Mesenchymal stem cell (in vitro differentiated cells and primary cell): Measurements from ENCODE around the gene ATG101.

Source experiments
- DNase-seq: peaks from one replicate; pipeline ENCODE4 v3.0.0-alpha.2; 2013
- H2AFZ ChIP-seq: one replicate; pipeline ENCODE4 v1.6.1; 2013; ENCODE audit warnings: low read depth, mild to moderate bottlenecking, control low read depth, inconsistent platforms, low read length, moderate library complexity
- H2AK5ac ChIP-seq: 2 replicates; pipeline ENCODE4 v1.6.1; 2013; ENCODE audit warnings: low read length, moderate library complexity, mild to moderate bottlenecking, inconsistent platforms; ENCODE audit not compliant: severe bottlenecking
- H2BK120ac ChIP-seq: one replicate; pipeline ENCODE4 v1.6.1; 2013; ENCODE audit warnings: low read depth, mild to moderate bottlenecking, inconsistent platforms, low read length, moderate library complexity
- H2BK12ac ChIP-seq, 2 experiments: one replicate each; pipeline ENCODE4 v1.6.1; 2013; ENCODE audit warnings: inconsistent platforms in 2 of 2, low read length in 2 of 2, mild to moderate bottlenecking in 2 of 2, moderate library complexity in 2 of 2, control low read depth in 1 of 2
- H2BK15ac ChIP-seq: one replicate; pipeline ENCODE4 v1.6.1; 2013; ENCODE audit warnings: mild to moderate bottlenecking, low read depth, inconsistent platforms; ENCODE audit not compliant: poor library complexity, severe bottlenecking
- H2BK5ac ChIP-seq: 2 replicates; pipeline ENCODE4 v1.6.1; 2013; ENCODE audit warnings: low read depth, mild to moderate bottlenecking, low read length, control low read depth, inconsistent platforms; ENCODE audit not compliant: poor library complexity, severe bottlenecking
- H3K14ac ChIP-seq, 2 experiments: one replicate each; pipeline ENCODE4 v1.6.1; 2013; ENCODE audit warnings: inconsistent platforms in 2 of 2, low read length in 2 of 2, control low read depth in 1 of 2, mild to moderate bottlenecking in 1 of 2, moderate library complexity in 1 of 2
- H3K18ac ChIP-seq, 2 experiments: one replicate each; pipeline ENCODE4 v1.6.1; 2013; ENCODE audit warnings: inconsistent platforms in 2 of 2, low read length in 2 of 2, control low read depth in 1 of 2, low read depth in 1 of 2, mild to moderate bottlenecking in 1 of 2
- H3K23ac ChIP-seq, 2 experiments: one replicate each; pipeline ENCODE4 v1.6.1; 2013; ENCODE audit warnings: inconsistent platforms in 2 of 2, low read length in 2 of 2, mild to moderate bottlenecking in 2 of 2, moderate library complexity in 2 of 2, control low read depth in 1 of 2
- H3K27ac ChIP-seq: 2 replicates; pipeline ENCODE4 v1.5.1; 2013; ENCODE audit warnings: mild to moderate bottlenecking, moderate library complexity, low read length, control low read depth, inconsistent platforms; ENCODE audit not compliant: poor library complexity, severe bottlenecking
- H3K27me3 ChIP-seq, 2 experiments: 2 replicates each; pipeline versions ENCODE4 v1.6.1 to v1.7.0; 2013; ENCODE audit warnings: low read length in 2 of 2, mild to moderate bottlenecking in 2 of 2, moderate library complexity in 2 of 2, control low read depth in 1 of 2, inconsistent platforms in 1 of 2; ENCODE audit not compliant: control insufficient read depth in 1 of 2, insufficient read depth in 1 of 2
- H3K36me3 ChIP-seq, 2 experiments: 2 replicates each; pipeline versions ENCODE4 v1.6.1 to v1.7.0; 2013; ENCODE audit warnings: low read length in 2 of 2, control low read depth in 1 of 2, inconsistent platforms in 1 of 2, low read depth in 1 of 2, mild to moderate bottlenecking in 1 of 2; ENCODE audit not compliant: insufficient read depth in 2 of 2, control insufficient read depth in 1 of 2
- H3K4ac ChIP-seq, 2 experiments: one replicate each; pipeline ENCODE4 v1.6.1; 2013; ENCODE audit warnings: inconsistent platforms in 2 of 2, low read length in 2 of 2, mild to moderate bottlenecking in 2 of 2, moderate library complexity in 2 of 2, control low read depth in 1 of 2, low read depth in 1 of 2
- H3K4me1 ChIP-seq: 2 replicates; pipeline ENCODE4 v1.6.1; 2013; ENCODE audit warnings: low read depth, low read length, control low read depth; ENCODE audit not compliant: control insufficient read depth, insufficient read depth
- H3K4me2 ChIP-seq: 2 replicates; pipeline ENCODE4 v1.6.1; 2013; ENCODE audit warnings: low read length, mild to moderate bottlenecking, inconsistent platforms; ENCODE audit not compliant: poor library complexity, severe bottlenecking
- H3K4me3 ChIP-seq, 2 experiments: 2 replicates each; pipeline versions ENCODE4 v1.5.1 to v1.7.0; 2013; ENCODE audit warnings: low read length in 2 of 2, mild to moderate bottlenecking in 2 of 2, control low read depth in 1 of 2, low read depth in 1 of 2; ENCODE audit not compliant: insufficient read depth in 1 of 2
- H3K79me1 ChIP-seq: replicated peaks from 2 replicates; pipeline ENCODE4 v1.6.1; 2013; ENCODE audit warnings: mild to moderate bottlenecking, control low read depth, low read length, inconsistent platforms; ENCODE audit not compliant: poor library complexity, severe bottlenecking
- H3K9ac ChIP-seq: 2 replicates; pipeline ENCODE4 v1.7.0; 2013; ENCODE audit warnings: mild to moderate bottlenecking, low read length, moderate library complexity
- H3K9me3 ChIP-seq: 2 replicates; pipeline ENCODE4 v1.7.0; 2013; ENCODE audit warnings: mild to moderate bottlenecking, low read length; ENCODE audit not compliant: control insufficient read depth
- H4K8ac ChIP-seq: one replicate; pipeline ENCODE4 v1.6.1; 2013; ENCODE audit warnings: inconsistent platforms, mild to moderate bottlenecking, low read length, moderate library complexity
- H4K91ac ChIP-seq: one replicate; pipeline ENCODE4 v1.6.1; 2013; ENCODE audit warnings: mild to moderate bottlenecking, low read length, inconsistent platforms
- WGBS: methylation state at CpG from one replicate; pipeline ENCODE4 v1.1.7; 2013; ENCODE audit warnings: mixed read lengths; 5-methylcytosine and 5-hydroxymethylcytosine counted together

The ATG101 gene

DNA sequence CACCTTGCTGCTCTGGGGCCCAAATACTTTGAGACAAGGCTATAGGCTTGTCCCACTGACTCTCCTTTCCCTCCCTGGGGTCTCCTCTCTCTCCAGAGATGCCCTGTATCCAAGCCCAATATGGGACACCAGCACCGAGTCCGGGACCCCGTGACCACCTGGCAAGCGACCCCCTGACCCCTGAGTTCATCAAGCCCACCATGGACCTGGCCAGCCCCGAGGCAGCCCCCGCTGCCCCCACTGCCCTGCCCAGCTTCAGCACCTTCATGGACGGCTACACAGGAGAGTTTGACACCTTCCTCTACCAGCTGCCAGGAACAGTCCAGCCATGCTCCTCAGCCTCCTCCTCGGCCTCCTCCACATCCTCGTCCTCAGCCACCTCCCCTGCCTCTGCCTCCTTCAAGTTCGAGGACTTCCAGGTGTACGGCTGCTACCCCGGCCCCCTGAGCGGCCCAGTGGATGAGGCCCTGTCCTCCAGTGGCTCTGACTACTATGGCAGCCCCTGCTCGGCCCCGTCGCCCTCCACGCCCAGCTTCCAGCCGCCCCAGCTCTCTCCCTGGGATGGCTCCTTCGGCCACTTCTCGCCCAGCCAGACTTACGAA lies 15.4 kb upstream of the ATG101 start:
- no peak overlapping the region for H3K23ac ChIP-seq
- no peak overlapping the region for H3K14ac ChIP-seq
- no peak overlapping the region for H2BK120ac ChIP-seq
- H3K4me1 ChIP-seq, result peaks cover 18% of the 10 kb centered on the region
- WGBS, result 92% methylated on average over 21 of the region's 21 CpGs
- H3K9ac ChIP-seq, result no peak overlapping the region
- H3K18ac ChIP-seq, result no peak overlapping the region
- no peak overlapping the region for H3K4me2 ChIP-seq
- no peak overlapping the region for H2BK12ac ChIP-seq
- no peak overlapping the region for H2AFZ ChIP-seq
- peak overlapping the region; percentile 37 for H2BK15ac ChIP-seq
- no peak overlapping the region for H2AK5ac ChIP-seq
- no peak overlapping the region for H4K8ac ChIP-seq
- H2BK5ac ChIP-seq, result no peak overlapping the region
- no peak overlapping the region for H3K4ac ChIP-seq
- no peaks in the 10 kb centered on the region for H3K27me3 ChIP-seq
- H3K79me1 ChIP-seq, result no peaks in the 10 kb centered on the region
- no peak overlapping the region for H3K4me3 ChIP-seq
- no peak overlapping the region for H3K27ac ChIP-seq
- H3K36me3 ChIP-seq, result peaks cover 0 to 16% of the 10 kb centered on the region in 2 experiments
- H3K9me3 ChIP-seq, result no peaks in the 10 kb centered on the region
- peak; percentile 27 for DNase-seq
- no peak overlapping the region for H4K91ac ChIP-seq

DNA sequence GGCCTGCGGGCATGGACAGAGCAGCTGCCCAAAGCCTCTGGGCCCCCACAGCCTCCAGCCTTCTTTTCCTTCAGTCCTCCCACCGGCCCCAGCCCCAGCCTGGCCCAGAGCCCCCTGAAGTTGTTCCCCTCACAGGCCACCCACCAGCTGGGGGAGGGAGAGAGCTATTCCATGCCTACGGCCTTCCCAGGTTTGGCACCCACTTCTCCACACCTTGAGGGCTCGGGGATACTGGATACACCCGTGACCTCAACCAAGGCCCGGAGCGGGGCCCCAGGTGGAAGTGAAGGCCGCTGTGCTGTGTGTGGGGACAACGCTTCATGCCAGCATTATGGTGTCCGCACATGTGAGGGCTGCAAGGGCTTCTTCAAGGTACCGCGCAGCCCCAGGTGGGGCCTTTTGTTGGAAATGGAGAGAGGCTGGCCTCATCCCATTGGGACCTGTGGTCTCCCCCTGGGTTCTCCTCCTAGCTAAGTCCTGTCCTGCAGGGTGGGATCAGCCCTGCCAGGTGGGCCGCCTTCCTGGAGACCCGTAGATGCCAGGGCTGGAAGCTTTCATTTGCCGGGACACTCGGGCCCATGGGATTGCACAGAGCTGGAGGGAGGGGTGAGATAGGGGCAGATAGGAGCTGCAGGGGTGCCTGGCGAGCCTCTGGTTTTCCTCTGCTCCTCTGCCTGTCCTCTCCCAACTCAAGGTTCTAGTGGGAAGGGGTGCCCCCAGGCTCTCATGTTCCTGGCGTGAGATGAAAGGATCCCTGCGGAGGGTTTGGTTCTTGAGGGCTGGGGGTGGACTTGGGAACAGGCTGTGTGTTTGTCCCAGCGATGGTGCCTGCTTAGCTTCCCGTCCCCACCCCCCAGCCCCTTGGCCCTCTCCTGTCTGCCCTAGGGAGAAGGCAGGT lies 14.7 kb upstream of the ATG101 start:
- Histone ChIP-seq H2AK5ac (no peak overlapping the region), H2BK120ac (no peak overlapping the region), H2BK5ac (no peak overlapping the region), H3K18ac (no peak overlapping the region), H3K23ac (no peak overlapping the region), H3K9me3 (no peaks in the 10 kb centered on the region), H2AFZ (no peak overlapping the region), H4K8ac (no peak overlapping the region), H3K4me1 (peaks cover 16% of the 10 kb centered on the region), H3K27me3 (no peaks in the 10 kb centered on the region), H3K27ac (no peak overlapping the region), H3K9ac (no peak overlapping the region), H3K4ac (no peak overlapping the region), H3K36me3 (peaks cover 0 to 16% of the 10 kb centered on the region in 2 experiments), H3K14ac (no peak overlapping the region), H2BK12ac (no peak overlapping the region), H4K91ac (no peak overlapping the region), H3K4me2 (no peak overlapping the region), H3K79me1 (no peaks in the 10 kb centered on the region), H3K4me3 (no peak overlapping the region), H2BK15ac (peak overlapping the region; percentile 37)
- WGBS, result 97% methylated on average over 16 of the region's 21 CpGs
- DNase-seq, result no peak

DNA sequence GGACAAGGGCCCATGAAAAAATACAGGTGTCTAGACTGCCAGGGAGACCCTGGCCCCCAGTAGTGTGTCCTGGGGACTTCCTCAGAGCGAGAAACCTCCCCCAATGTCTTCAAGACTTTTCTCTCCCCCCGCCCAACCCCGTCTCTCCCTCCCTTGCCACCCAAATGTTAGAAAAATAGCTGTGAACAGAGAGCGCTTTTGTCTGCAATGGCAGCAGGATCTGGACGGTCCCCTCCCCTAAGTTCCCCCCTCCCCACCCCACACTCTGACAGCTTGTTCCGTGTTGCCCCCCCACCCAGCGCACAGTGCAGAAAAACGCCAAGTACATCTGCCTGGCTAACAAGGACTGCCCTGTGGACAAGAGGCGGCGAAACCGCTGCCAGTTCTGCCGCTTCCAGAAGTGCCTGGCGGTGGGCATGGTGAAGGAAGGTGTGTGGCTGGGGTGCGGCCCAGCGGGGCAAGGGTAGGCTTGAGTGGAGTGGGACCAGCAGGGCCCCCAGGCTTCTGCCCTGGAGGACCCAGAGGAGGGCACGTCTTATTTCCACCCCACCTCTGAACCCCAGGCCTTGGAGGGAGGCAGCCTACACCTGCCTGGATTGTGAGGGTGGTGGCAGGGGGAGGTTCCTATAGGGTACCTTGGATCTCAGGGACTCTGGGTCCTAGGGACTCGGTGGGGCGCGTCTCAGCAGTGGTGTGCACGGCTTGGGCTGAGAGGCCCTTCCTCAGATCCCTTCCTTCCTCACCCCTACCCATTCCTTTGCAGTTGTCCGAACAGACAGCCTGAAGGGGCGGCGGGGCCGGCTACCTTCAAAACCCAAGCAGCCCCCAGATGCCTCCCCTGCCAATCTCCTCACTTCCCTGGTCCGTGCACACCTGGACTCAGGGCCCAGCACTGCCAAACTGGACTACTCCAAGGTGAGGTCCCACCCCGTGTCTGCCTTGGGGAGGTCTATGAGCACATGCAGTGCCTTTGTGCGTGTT lies 13.8 kb upstream of the ATG101 start:
- no peak overlapping the region for H3K27ac ChIP-seq

More for the DNA sequence above, 13.8 kb upstream of the ATG101 start:
- no peak overlapping the region for H2AFZ ChIP-seq
- no peak overlapping the region for H2BK12ac ChIP-seq
- H4K8ac ChIP-seq, result peak overlapping the region; percentile 2
- H3K23ac ChIP-seq, result no peak overlapping the region
- H4K91ac ChIP-seq, result no peak overlapping the region
- no peaks in the 10 kb centered on the region for H3K79me1 ChIP-seq
- H2AK5ac ChIP-seq, result no peak overlapping the region
- 92% methylated on average over 25 of the region's 27 CpGs for WGBS
- H3K18ac ChIP-seq, result no peak overlapping the region
- no peak overlapping the region for H3K14ac ChIP-seq
- H2BK15ac ChIP-seq, result no peak overlapping the region
- no peak overlapping the region for H2BK5ac ChIP-seq
- no peak overlapping the region for H3K4ac ChIP-seq
- peaks cover 8% of the 10 kb centered on the region for H3K4me1 ChIP-seq
- H2BK120ac ChIP-seq, result no peak overlapping the region
- peaks cover 0 to 16% of the 10 kb centered on the region in 2 experiments for H3K36me3 ChIP-seq
- H3K9me3 ChIP-seq, result no peaks in the 10 kb centered on the region
- H3K4me3 ChIP-seq, result no peak overlapping the region
- peak; percentile 59 for DNase-seq
- H3K4me2 ChIP-seq, result no peak overlapping the region
- H3K9ac ChIP-seq, result peak overlapping the region; percentile 16
- H3K27me3 ChIP-seq, result no peaks in the 10 kb centered on the region
